GM19324 (cell line): ENCODE results near the gene SERP1.
"Not testable (repeated sequence)": the region's sequence is repeated elsewhere in the genome, so short reads cannot be mapped to it uniquely, and the experiment has no call there.

ENCODE experiments used
- ATAC-seq: cut with Tn5 transposase; IDR thresholded peaks from one replicate; pipeline ENCODE4 v1.9.1; 2021; ENCODE audit warnings: mild to moderate bottlenecking, moderate library complexity; ENCODE audit not compliant: unreplicated experiment, low FRiP score

The SERP1 gene

GRCh38 chr3:150540297-150540696, 6.0 kb downstream of the SERP1 start:
- no peak for ATAC-seq

GRCh38 chr3:150538324-150539208, 7.7 kb downstream of the SERP1 start:
- no peak for ATAC-seq

- no peak for ATAC-seq
Observed at GRCh38 chr3:150535204-150535603, 11.1 kb downstream of the SERP1 start.

- ATAC-seq, result no peak
Observed at GRCh38 chr3:150531775-150532174, 14.5 kb downstream of the SERP1 start.

- ATAC-seq, result no peak
Observed at GRCh38 chr3:150528354-150528797, 17.9 kb downstream of the SERP1 start.

- ATAC-seq, result no peak
Observed at GRCh38 chr3:150527464-150528255, 18.6 kb downstream of the SERP1 start.

- ATAC-seq, result no peak
Observed at GRCh38 chr3:150523538-150523937, 22.8 kb downstream of the SERP1 start.

GRCh38 chr3:150521463-150521862, 24.8 kb downstream of the SERP1 start:
- ATAC-seq, result no peak

- no peak for ATAC-seq
Observed at GRCh38 chr3:150520408-150520807, 25.9 kb downstream of the SERP1 start.

- no peak for ATAC-seq
Observed at GRCh38 chr3:150519026-150519425, 27.3 kb downstream of the SERP1 start.

- no peak for ATAC-seq
Observed at GRCh38 chr3:150515210-150515609, 31.1 kb downstream of the SERP1 start.

- ATAC-seq, result no peak
Observed at GRCh38 chr3:150511122-150511821, 35.0 kb downstream of the SERP1 start.

GRCh38 chr3:150509780-150510179, 36.5 kb downstream of the SERP1 start:
- ATAC-seq, result no peak

- ATAC-seq, result no peak
Observed at GRCh38 chr3:150508401-150508800, 37.9 kb downstream of the SERP1 start.

GRCh38 chr3:150504483-150504882, 41.8 kb downstream of the SERP1 start:
- ATAC-seq, result no peak

GRCh38 chr3:150503402-150504099, 42.7 kb downstream of the SERP1 start:
- ATAC-seq, result no peak

GRCh38 chr3:150500960-150501359, 45.3 kb downstream of the SERP1 start:
- not testable (repeated sequence) for ATAC-seq

GRCh38 chr3:150497956-150498355, 48.3 kb downstream of the SERP1 start:
- ATAC-seq, result no peak

- ATAC-seq, result no peak
Observed at GRCh38 chr3:150495563-150496168, 50.6 kb downstream of the SERP1 start.

GRCh38 chr3:150495149-150495548, 51.1 kb downstream of the SERP1 start:
- no peak for ATAC-seq
